GM21423 (cell line): ENCODE results near the gene SCGN.

ENCODE experiments used
- ATAC-seq: cut with Tn5 transposase; IDR thresholded peaks from one replicate; pipeline ENCODE4 v1.9.1; 2021; ENCODE audit warnings: mild to moderate bottlenecking, moderate library complexity; ENCODE audit not compliant: unreplicated experiment

The SCGN gene

GRCh38 chr6:25684565-25684964 lies 32.5 kb downstream of the SCGN start:
- no peak for ATAC-seq

GRCh38 chr6:25685251-25685650 lies 33.2 kb downstream of the SCGN start:
- ATAC-seq: no peak

- ATAC-seq: no peak
Observed at GRCh38 chr6:25685896-25686295, 33.9 kb downstream of the SCGN start.

GRCh38 chr6:25686856-25687255 lies 34.8 kb downstream of the SCGN start:
- ATAC-seq: no peak

- ATAC-seq: no peak
Observed at GRCh38 chr6:25689966-25690365, 38.0 kb downstream of the SCGN start.

GRCh38 chr6:25691894-25692293 lies 39.9 kb downstream of the SCGN start:
- no peak for ATAC-seq

- no peak for ATAC-seq
Observed at GRCh38 chr6:25692472-25692871, 40.5 kb downstream of the SCGN start.

GRCh38 chr6:25694366-25694765 lies 42.4 kb downstream of the SCGN start:
- no peak for ATAC-seq

GRCh38 chr6:25695671-25696070 lies 43.7 kb downstream of the SCGN start:
- no peak for ATAC-seq

- ATAC-seq: no peak
Observed at GRCh38 chr6:25697537-25698340, 45.7 kb downstream of the SCGN start.

GRCh38 chr6:25698631-25699030 lies 46.6 kb downstream of the SCGN start:
- no peak for ATAC-seq

- no peak for ATAC-seq
Observed at GRCh38 chr6:25699649-25700048, 47.6 kb downstream of the SCGN start.

GRCh38 chr6:25700761-25701160 lies 48.7 kb downstream of the SCGN start:
- no peak for ATAC-seq

GRCh38 chr6:25701807-25702206 lies 49.8 kb downstream of the SCGN start:
- no peak for ATAC-seq

- ATAC-seq: no peak
Observed at GRCh38 chr6:25703005-25703404, 51.0 kb downstream of the SCGN start.

GRCh38 chr6:25704001-25704400 lies 52.0 kb downstream of the SCGN start:
- no peak for ATAC-seq

- ATAC-seq: no peak
Observed at GRCh38 chr6:25706314-25707014, 54.4 kb downstream of the SCGN start.

- ATAC-seq: no peak
Observed at GRCh38 chr6:25709761-25710160, 57.7 kb downstream of the SCGN start.

GRCh38 chr6:25710287-25710686 lies 58.3 kb downstream of the SCGN start:
- ATAC-seq: no peak

GRCh38 chr6:25713824-25714223 lies 61.8 kb downstream of the SCGN start:
- no peak for ATAC-seq

GRCh38 chr6:25714765-25715164 lies 62.8 kb downstream of the SCGN start:
- no peak for ATAC-seq

- no peak for ATAC-seq
Observed at GRCh38 chr6:25715794-25716193, 63.8 kb downstream of the SCGN start.
